Amygdala (tissue), 56 donors: Measurements from ENCODE around the gene ATP2C2.
A peak's percentile ranks its signal among the peaks of the same experiment; 100 is the strongest.

Source experiments
- DNase-seq, 56 donors: peaks; one replicate each; lab custom pipeline; 2025; lab: John Stamatoyannopoulos, UW

ATP2C2 gene

DNA sequence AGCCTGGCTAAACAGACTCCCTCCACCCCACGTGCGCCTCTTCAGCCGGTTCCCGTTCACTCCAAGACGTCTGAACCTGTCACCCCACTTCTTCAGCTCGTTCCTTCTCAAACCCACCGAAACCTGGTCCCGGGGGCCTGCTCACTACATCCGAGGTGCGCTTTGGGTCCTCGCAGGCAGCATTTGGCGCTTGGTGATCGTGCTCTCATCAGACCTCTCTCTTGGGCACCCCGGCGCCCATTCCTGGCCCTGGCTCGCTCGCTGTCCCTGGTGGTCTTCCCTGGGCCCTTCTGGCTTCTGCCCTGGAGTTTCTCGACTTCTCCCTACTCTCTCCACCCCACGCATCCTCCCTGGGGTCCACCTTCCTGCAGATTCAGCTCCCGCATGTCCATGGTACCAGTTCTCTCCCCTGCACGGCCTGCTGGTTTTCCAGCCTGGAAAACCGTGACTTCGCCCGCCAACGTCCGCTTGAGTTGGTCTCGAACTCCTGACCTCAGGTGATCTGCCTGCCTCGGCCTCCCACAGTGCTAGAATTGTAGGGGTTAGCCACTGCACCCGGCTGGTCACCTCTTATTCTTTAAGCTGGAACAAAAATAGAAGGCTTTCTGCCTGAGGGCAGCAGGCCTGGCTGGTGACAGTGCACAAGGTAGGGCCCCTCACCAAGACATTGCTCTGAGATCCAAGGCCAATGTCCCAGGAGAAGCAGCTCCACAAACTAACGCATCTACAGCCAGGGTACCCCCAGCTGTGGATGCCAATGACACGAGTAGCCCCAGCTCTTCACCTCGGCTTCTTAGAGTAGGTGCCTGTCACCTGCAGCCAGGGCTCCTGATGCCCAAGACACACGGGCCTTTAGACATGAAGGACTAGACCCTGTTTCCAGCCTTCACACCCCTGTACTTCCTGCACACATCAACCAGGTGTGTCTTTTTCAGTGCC lies 137.2 kb downstream of the ATP2C2 start:
- no peak for DNase-seq

DNA sequence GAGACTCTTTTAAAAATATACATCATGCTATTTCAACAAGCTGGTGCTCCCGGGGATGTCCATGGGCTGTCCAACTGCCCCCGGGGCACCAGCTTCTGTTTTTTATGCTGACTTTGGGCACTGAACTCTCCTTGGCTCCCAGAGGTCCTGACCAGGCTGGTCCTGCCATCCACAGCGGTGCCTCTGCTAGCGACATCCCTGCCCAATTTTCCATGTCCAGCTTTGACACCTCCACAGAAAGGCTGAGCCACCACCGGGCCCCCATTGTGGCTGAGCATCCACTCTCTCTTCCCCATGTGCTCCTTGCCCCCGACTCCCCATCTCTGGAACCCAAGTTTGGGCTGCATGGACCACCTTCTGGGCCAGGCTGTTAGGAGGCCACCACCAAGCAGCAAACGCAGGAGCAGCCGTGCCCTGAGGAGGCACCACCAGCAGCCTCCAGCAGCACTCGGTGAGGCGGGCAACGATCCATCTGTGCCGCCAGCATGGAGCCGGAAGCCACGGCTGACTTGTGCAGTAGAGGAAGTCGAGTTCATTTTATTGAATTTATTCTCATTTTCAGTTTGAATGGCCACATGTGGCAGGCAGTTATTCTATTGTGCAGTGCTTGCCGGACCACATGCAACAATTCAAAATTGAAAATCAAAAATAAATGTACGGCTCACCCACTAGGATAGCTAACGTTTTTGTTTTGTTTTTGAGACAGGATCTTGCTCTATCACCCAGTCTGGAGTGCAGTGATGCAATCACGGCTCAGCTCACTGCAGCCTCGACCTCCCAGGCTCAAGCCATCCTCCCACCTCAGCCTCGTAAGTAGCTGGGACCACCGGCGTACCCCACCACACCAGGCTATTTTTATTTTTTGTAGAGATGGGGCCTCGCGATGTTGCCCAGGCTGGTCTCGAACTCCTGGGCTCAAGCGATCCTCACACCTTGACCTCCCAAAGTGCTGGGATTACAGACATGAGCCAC lies 139.0 kb downstream of the ATP2C2 start:
- no peak for DNase-seq

DNA sequence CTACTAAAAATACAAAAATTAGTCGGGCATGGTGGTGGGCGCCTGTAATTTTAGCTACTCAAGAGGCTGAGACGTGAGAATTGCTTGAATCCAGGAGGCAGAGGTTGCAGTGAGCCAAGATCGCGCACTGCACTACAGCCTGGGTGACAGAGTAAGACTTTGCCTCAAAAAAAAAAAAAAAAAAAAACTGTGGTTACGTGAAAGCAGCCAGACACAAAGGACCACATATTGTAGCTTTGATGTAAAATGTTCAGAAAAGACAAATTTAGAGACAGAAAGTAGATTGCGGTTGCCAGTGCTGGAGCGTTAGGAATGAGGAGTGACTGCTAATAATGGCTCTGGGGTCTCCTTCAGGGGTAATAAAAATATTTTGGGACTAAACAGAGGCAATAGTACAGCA lies 140.2 kb downstream of the ATP2C2 start:
- no peak for DNase-seq

DNA sequence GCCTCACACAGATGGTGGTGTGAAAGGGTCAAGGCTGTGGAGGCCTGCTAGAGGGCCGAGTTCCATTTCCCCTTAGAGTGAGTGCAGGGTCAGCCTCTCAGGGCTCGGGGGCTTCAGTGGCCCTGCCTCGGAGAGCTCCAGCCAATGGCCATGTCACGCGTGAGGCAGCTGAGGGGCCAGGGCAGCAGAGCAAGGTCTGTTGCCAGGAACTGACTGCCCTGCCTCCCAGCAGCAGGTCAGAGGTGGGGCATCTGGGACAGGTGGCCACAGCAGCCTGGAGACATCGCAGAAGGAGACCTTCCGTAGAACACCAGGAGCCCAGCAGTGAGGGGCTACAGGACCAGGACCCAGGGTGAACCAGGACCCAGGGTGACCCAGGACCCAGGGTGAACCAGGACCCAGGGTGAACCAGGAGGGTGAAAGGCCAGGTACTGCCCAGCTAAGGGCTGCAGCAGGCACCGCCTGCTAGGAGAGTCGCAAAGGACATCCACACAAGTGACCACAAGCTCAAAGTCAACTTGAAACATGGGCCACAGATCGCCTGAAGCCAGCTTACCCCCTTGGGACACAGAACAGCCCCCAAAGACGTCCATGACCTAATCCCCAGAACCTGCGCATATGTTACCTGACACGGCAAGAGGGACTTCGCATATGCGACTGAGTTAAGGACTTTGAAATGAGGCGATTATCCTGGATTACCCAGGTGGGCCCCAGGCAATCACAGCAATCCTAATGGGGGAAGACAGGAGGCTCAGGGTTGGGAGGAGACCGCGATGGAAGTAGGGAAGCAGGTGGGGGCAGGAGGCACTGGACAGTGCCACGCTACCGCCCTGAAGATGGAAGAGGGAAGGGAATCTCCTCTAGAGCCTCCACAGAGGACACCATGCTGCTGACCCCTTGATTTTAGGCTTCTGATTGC lies 141.0 kb downstream of the ATP2C2 start:
- DNase-seq, result no peak

DNA sequence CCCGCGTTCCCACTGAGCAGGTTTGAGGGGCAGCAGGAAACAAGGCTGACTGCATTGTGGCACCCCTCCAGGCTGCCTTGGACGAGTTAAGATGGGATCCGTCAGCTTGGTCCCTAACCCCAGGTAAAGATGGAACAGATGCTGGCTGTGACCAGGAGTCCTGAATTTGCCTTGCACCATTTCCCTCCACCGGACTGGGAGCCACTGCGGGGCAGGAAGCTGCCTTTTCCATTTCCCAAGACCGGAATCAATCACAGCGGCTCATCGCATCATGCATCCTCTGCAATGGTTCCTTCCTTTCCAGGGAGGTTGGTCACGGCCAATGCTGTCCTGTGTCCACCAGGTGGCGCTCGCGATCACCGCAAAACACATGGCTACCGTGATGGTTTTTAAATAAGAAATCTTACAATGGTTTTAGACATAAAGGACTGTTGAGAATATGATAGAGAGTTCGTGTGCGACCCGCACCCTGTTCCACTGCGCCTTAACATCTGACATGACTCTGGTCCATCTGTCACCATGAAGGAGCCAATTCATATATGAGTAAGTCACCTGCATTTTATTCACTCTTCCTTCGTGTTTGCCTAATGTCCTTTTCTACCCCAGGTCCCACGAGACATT lies 143.0 kb downstream of the ATP2C2 start:
- DNase-seq, result peak in 54 of 56 donors; percentile 27 to 92 (median 64)

DNA sequence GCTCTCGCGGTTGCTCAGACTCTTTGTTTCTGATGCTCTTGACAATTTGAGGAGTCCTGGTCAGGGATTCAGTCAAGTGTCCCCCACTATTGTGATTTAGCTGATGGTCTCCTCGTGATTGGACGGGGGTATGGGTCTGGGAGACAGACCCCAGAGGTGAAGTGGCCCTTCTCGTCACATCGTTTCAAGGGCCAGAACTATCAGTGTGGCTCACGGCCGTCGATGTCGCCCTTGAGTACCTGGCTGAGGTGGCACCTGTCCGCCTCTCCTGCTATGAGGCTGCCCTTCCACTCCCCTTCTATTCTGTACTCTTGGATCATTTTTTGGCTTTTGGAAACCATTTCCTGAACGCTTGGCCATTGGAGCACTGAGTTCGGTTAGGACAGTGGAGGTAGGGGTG lies 143.5 kb downstream of the ATP2C2 start:
- DNase-seq, result no peak

DNA sequence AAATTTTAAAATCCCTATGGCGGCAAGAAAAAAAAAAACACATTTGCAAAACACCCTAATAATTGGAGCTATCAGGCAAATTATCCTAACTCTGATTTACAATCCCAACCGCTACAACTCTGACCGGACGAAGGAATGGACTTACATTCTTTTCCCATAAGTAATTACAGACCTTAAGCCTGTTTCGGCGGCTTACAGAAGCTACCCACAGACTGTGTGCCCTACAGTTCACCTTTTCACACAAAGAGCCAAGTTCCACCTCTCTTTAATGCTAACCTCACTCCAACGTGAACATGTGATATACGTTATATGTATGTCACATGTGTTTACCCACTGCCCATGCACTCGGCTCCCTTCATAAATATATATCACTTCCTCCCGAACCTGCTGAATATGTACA lies 144.8 kb downstream of the ATP2C2 start:
- DNase-seq, result no peak

DNA sequence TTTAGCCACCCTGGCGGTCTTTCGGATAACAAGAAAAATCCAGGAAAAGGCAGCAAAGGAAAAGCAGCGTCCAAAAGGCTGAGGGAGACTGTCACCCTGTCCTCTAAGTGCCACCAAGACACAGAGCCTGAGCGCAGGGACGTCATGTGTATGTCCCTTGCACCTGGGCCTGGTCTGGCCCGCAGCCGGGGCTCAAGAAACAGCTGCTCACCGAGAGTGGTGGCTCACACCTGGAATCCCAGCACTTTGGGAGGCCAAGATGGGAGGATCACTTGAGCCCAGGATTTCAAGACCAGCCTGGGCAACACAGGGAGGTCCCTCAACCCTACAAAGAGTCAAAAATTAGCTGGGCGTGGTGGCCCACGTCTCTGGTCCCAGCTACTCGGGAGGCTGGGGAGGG lies 145.3 kb downstream of the ATP2C2 start:
- DNase-seq, result no peak
